ENCODE results near the gene CD180.

CD180 gene

DNA sequence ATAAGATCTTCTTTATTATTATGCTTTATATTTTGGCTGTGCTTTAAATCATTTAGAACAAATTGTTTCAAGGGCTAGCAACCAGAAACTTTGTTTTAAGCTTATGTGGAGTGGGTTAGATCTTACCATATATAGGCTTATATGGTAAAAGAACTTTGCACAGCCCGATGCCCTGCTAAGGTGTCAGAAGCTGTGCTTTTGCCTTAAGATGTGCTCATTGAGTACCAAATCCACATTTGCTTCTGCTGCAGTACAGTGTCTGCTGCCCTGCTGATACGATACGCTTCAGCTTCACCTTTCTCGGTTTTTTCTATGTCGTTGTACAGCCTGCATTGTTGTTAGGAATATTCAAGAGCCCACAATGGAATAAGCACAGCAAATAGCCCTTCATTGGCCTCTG lies 34.8 kb downstream of the CD180 start:
- Mint-ChIP-seq H3K4me1 (peaks cover 12% of the 10 kb centered on the region), H3K4me3 (no peak overlapping the region), H3K27ac (peak overlapping the region in 2 of 3 experiments; percentile 24 to 55), H3K36me3 (ENCODE audit: low read depth) (peaks cover 30% of the 10 kb centered on the region), H3K27me3 (ENCODE audit: low read depth) (no peaks in the 10 kb centered on the region), H3K9me3 (no peaks in the 10 kb centered on the region)
- TF ChIP-seq, protein P1, sequence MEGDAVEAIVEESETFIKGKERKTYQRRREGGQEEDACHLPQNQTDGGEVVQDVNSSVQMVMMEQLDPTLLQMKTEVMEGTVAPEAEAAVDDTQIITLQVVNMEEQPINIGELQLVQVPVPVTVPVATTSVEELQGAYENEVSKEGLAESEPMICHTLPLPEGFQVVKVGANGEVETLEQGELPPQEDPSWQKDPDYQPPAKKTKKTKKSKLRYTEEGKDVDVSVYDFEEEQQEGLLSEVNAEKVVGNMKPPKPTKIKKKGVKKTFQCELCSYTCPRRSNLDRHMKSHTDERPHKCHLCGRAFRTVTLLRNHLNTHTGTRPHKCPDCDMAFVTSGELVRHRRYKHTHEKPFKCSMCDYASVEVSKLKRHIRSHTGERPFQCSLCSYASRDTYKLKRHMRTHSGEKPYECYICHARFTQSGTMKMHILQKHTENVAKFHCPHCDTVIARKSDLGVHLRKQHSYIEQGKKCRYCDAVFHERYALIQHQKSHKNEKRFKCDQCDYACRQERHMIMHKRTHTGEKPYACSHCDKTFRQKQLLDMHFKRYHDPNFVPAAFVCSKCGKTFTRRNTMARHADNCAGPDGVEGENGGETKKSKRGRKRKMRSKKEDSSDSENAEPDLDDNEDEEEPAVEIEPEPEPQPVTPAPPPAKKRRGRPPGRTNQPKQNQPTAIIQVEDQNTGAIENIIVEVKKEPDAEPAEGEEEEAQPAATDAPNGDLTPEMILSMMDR (IDR thresholded peaks at IDR 0.05; ENCODE audit: unreplicated experiment in 3 of 3), result no peak

DNA sequence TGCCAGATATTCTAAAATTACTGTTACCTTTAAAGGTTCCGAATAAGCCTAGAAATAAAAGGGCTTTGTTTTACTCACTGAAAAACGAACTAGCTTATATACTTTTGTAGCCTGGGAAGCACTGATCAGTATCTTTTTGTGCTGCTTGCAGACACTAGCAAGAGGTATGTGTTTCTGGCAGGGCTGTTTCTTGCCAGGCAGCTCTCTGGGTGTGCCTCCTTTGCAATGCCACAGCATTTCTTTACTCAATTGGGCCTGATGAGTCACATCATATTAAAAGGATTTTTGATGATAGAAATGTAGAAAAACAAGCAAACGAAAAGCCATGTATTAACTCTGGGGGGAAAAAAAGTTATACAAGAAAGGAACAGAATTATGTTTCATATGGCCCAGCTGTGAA lies 35.6 kb downstream of the CD180 start:
- TF ChIP-seq, protein P1 (IDR thresholded peaks at IDR 0.05; ENCODE audit: unreplicated experiment in 3 of 3), result no peak
- H3K27me3 Mint-ChIP-seq (ENCODE audit: low read depth), result no peaks in the 10 kb centered on the region
- H3K36me3 Mint-ChIP-seq (ENCODE audit: low read depth), result peaks cover 33% of the 10 kb centered on the region
- no peaks in the 10 kb centered on the region for H3K9me3 Mint-ChIP-seq
- H3K4me1 Mint-ChIP-seq, result peaks cover 12% of the 10 kb centered on the region
- no peak overlapping the region for H3K4me3 Mint-ChIP-seq
- H3K27ac Mint-ChIP-seq, result peak overlapping the region in 1 of 3 experiments; percentile 55

DNA sequence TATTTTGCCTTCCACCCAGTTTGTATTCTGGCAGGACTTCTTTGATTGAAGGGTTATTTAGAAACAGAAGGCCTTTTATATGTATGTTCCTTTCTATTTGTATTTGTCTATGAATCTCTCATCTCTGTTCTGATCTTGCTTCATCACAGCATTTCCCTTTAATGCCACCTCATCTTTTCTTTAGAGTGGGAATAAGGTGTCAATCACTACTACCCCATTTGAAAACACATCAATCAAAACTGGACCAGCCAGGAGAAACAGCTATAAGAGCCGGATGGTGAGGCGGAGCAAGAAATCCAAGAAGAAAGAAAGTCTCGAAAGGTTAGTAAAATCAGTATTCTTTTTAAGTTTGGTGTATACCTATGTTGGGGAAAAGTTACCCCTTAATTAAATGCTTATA lies 36.3 kb downstream of the CD180 start:
- Mint-ChIP-seq H3K9me3 (no peaks in the 10 kb centered on the region), H3K4me1 (peaks cover 12% of the 10 kb centered on the region), H3K27ac (no peak overlapping the region), H3K4me3 (no peak overlapping the region), H3K27me3 (ENCODE audit: low read depth) (no peaks in the 10 kb centered on the region), H3K36me3 (ENCODE audit: low read depth) (peaks cover 32% of the 10 kb centered on the region)
- TF ChIP-seq, protein P1 (IDR thresholded peaks at IDR 0.05; ENCODE audit: unreplicated experiment in 3 of 3), result no peak

DNA sequence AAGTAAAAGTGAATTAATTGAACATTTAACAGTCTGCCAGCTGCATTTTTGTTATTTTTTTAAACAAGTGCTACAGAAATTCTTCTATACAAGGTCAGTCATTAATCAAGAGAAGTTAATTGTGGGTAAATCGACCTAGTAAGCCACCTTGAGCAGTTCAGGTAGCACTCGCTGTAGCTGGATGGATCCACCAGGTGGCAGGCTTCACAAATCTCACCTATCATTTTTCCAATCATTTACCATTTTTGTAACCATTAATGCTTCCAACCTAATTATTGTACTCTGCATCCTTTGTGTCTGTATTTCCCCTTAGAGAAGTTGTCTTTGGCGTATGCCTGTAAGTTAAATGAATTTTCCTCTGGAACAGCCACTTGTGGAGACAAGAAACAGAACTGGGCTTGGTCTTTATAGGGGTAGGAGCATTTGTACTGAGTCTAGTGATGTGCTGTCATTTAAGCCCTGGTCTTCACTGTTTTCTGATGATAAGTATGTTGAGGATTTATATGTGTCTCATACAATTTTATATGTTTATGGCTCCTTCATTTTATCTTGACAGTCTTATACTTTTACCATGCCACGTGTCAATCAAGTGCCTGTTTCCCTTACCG lies 39.5 kb downstream of the CD180 start:
- Mint-ChIP-seq H3K4me3 (no peak overlapping the region), H3K4me1 (peaks cover 7% of the 10 kb centered on the region), H3K9me3 (no peaks in the 10 kb centered on the region), H3K27ac (peak overlapping the region in 1 of 3 experiments; percentile 7), H3K36me3 (ENCODE audit: low read depth) (peaks cover 23% of the 10 kb centered on the region), H3K27me3 (ENCODE audit: low read depth) (no peaks in the 10 kb centered on the region)
- TF ChIP-seq, protein P1 (IDR thresholded peaks at IDR 0.05; ENCODE audit: unreplicated experiment in 3 of 3), result peak; percentile 78 to 92 (median 83)

DNA sequence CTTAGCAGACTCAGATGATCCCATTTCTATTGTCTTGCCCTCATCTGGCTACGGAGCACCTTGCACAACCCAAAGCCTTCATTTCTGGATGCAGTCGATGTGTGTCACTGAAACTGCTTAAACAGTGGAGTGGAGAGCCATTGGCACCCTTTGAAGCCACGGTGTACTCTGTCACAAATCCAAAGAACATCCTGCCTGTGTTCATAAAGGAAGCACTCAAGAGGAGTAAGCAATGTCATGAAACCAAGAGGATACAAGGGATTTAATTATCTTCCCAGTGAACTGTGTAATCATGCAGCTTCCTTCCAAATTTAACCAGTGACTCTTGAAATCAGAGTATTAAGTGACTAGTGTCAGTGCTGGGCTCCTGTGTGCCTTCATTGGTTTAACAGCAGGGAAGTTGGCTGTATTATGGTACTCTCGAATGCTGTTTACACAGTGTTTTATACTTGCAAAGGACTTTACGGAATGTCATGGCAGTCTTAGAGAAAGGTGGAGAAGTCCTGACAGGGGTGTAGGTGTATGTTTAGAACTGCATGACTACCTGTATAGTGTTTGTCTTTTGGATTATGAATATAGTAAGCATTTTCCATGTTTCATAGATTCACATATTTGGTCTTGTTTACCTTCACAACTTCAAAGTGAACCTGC lies 41.9 kb downstream of the CD180 start:
- Mint-ChIP-seq H3K27me3 (ENCODE audit: low read depth) (no peaks in the 10 kb centered on the region), H3K9me3 (no peaks in the 10 kb centered on the region), H3K36me3 (ENCODE audit: low read depth) (peaks cover 37% of the 10 kb centered on the region), H3K4me3 (no peak overlapping the region), H3K27ac (no peak overlapping the region), H3K4me1 (peaks cover 3% of the 10 kb centered on the region)
- TF ChIP-seq, protein P1 (IDR thresholded peaks at IDR 0.05; ENCODE audit: unreplicated experiment in 3 of 3), result no peak

DNA sequence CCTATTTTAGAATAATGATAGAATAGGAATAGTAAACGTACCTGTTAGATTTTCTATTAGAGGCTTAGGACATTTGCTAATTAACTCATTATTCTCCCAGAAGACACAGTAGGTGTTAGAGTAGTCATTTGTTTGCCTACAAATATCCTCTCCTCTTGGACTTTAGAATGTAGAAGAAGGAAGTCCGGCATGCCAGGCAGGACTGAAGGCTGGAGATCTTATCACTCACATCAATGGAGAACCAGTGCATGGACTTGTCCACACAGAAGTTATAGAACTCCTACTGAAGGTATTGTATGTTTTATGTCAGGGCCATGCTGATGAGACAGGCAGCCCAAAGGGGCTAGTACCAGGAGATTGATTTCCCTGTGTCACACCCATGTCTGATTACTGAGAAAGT lies 43.3 kb downstream of the CD180 start:
- Mint-ChIP-seq H3K27me3 (ENCODE audit: low read depth) (no peaks in the 10 kb centered on the region), H3K27ac (no peak overlapping the region), H3K9me3 (no peaks in the 10 kb centered on the region), H3K36me3 (ENCODE audit: low read depth) (peaks cover 41% of the 10 kb centered on the region), H3K4me1 (peaks cover 14% of the 10 kb centered on the region), H3K4me3 (no peak overlapping the region)
- TF ChIP-seq, protein P1 (IDR thresholded peaks at IDR 0.05; ENCODE audit: unreplicated experiment in 3 of 3), result no peak

Data from nephron (organoid).